Mesenchymal stem cell (in vitro differentiated cells and primary cell): ENCODE measurements around the gene SLC25A13.

Source experiments
- DNase-seq: peaks from one replicate; pipeline ENCODE4 v3.0.0-alpha.2; 2013
- H2AFZ ChIP-seq: one replicate; pipeline ENCODE4 v1.6.1; 2013; ENCODE audit warnings: low read depth, mild to moderate bottlenecking, control low read depth, inconsistent platforms, low read length, moderate library complexity
- H2AK5ac ChIP-seq: 2 replicates; pipeline ENCODE4 v1.6.1; 2013; ENCODE audit warnings: low read length, moderate library complexity, mild to moderate bottlenecking, inconsistent platforms; ENCODE audit not compliant: severe bottlenecking
- H2BK120ac ChIP-seq: one replicate; pipeline ENCODE4 v1.6.1; 2013; ENCODE audit warnings: low read depth, mild to moderate bottlenecking, inconsistent platforms, low read length, moderate library complexity
- H2BK12ac ChIP-seq, 2 experiments: one replicate each; pipeline ENCODE4 v1.6.1; 2013; ENCODE audit warnings: inconsistent platforms in 2 of 2, low read length in 2 of 2, mild to moderate bottlenecking in 2 of 2, moderate library complexity in 2 of 2, control low read depth in 1 of 2
- H2BK15ac ChIP-seq: one replicate; pipeline ENCODE4 v1.6.1; 2013; ENCODE audit warnings: mild to moderate bottlenecking, low read depth, inconsistent platforms; ENCODE audit not compliant: poor library complexity, severe bottlenecking
- H2BK5ac ChIP-seq: 2 replicates; pipeline ENCODE4 v1.6.1; 2013; ENCODE audit warnings: low read depth, mild to moderate bottlenecking, low read length, control low read depth, inconsistent platforms; ENCODE audit not compliant: poor library complexity, severe bottlenecking
- H3K14ac ChIP-seq, 2 experiments: one replicate each; pipeline ENCODE4 v1.6.1; 2013; ENCODE audit warnings: inconsistent platforms in 2 of 2, low read length in 2 of 2, control low read depth in 1 of 2, mild to moderate bottlenecking in 1 of 2, moderate library complexity in 1 of 2
- H3K18ac ChIP-seq, 2 experiments: one replicate each; pipeline ENCODE4 v1.6.1; 2013; ENCODE audit warnings: inconsistent platforms in 2 of 2, low read length in 2 of 2, control low read depth in 1 of 2, low read depth in 1 of 2, mild to moderate bottlenecking in 1 of 2
- H3K23ac ChIP-seq, 2 experiments: one replicate each; pipeline ENCODE4 v1.6.1; 2013; ENCODE audit warnings: inconsistent platforms in 2 of 2, low read length in 2 of 2, mild to moderate bottlenecking in 2 of 2, moderate library complexity in 2 of 2, control low read depth in 1 of 2
- H3K27ac ChIP-seq: 2 replicates; pipeline ENCODE4 v1.5.1; 2013; ENCODE audit warnings: mild to moderate bottlenecking, moderate library complexity, low read length, control low read depth, inconsistent platforms; ENCODE audit not compliant: poor library complexity, severe bottlenecking
- H3K27me3 ChIP-seq, 2 experiments: 2 replicates each; pipeline versions ENCODE4 v1.6.1 to v1.7.0; 2013; ENCODE audit warnings: low read length in 2 of 2, mild to moderate bottlenecking in 2 of 2, moderate library complexity in 2 of 2, control low read depth in 1 of 2, inconsistent platforms in 1 of 2; ENCODE audit not compliant: control insufficient read depth in 1 of 2, insufficient read depth in 1 of 2
- H3K36me3 ChIP-seq, 2 experiments: 2 replicates each; pipeline versions ENCODE4 v1.6.1 to v1.7.0; 2013; ENCODE audit warnings: low read length in 2 of 2, control low read depth in 1 of 2, inconsistent platforms in 1 of 2, low read depth in 1 of 2, mild to moderate bottlenecking in 1 of 2; ENCODE audit not compliant: insufficient read depth in 2 of 2, control insufficient read depth in 1 of 2
- H3K4ac ChIP-seq, 2 experiments: one replicate each; pipeline ENCODE4 v1.6.1; 2013; ENCODE audit warnings: inconsistent platforms in 2 of 2, low read length in 2 of 2, mild to moderate bottlenecking in 2 of 2, moderate library complexity in 2 of 2, control low read depth in 1 of 2, low read depth in 1 of 2
- H3K4me1 ChIP-seq: 2 replicates; pipeline ENCODE4 v1.6.1; 2013; ENCODE audit warnings: low read depth, low read length, control low read depth; ENCODE audit not compliant: control insufficient read depth, insufficient read depth
- H3K4me2 ChIP-seq: 2 replicates; pipeline ENCODE4 v1.6.1; 2013; ENCODE audit warnings: low read length, mild to moderate bottlenecking, inconsistent platforms; ENCODE audit not compliant: poor library complexity, severe bottlenecking
- H3K4me3 ChIP-seq, 2 experiments: 2 replicates each; pipeline versions ENCODE4 v1.5.1 to v1.7.0; 2013; ENCODE audit warnings: low read length in 2 of 2, mild to moderate bottlenecking in 2 of 2, control low read depth in 1 of 2, low read depth in 1 of 2; ENCODE audit not compliant: insufficient read depth in 1 of 2
- H3K79me1 ChIP-seq: replicated peaks from 2 replicates; pipeline ENCODE4 v1.6.1; 2013; ENCODE audit warnings: mild to moderate bottlenecking, control low read depth, low read length, inconsistent platforms; ENCODE audit not compliant: poor library complexity, severe bottlenecking
- H3K9ac ChIP-seq: 2 replicates; pipeline ENCODE4 v1.7.0; 2013; ENCODE audit warnings: mild to moderate bottlenecking, low read length, moderate library complexity
- H3K9me3 ChIP-seq: 2 replicates; pipeline ENCODE4 v1.7.0; 2013; ENCODE audit warnings: mild to moderate bottlenecking, low read length; ENCODE audit not compliant: control insufficient read depth
- H4K8ac ChIP-seq: one replicate; pipeline ENCODE4 v1.6.1; 2013; ENCODE audit warnings: inconsistent platforms, mild to moderate bottlenecking, low read length, moderate library complexity
- H4K91ac ChIP-seq: one replicate; pipeline ENCODE4 v1.6.1; 2013; ENCODE audit warnings: mild to moderate bottlenecking, low read length, inconsistent platforms
- WGBS: methylation state at CpG from one replicate; pipeline ENCODE4 v1.1.7; 2013; ENCODE audit warnings: mixed read lengths; 5-methylcytosine and 5-hydroxymethylcytosine counted together

SLC25A13 gene

DNA sequence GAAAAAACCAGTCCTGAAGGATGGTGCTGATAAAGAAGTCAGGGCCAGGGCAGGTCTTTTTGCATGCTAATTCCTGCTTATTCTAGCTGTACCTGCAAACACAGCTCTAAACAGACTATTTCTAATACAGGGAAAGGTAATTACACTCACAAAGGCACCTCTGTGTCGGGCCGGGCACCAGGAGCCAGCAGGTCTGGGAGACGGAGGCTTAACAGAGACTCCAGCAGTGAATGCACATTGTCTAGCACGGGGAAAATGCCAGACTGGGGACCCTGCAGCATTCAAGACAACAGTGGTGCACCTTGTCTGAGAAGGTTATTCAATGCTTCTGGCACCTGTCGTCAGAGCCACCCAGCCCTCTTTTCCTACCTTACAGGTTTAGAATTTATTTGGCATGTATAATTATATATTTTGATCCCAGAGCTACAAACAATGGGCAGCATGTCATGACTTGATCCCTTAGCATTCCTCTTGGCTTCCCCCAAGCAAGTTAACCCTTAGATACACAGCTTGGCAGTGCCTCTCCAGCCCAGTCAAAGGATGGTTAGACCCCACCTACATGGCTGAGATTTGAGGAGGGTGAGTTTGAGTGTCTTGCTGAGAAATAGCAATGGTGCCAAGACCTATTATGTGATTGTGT lies 185.2 kb downstream of the SLC25A13 start:
- H3K9me3 ChIP-seq, result no peaks in the 10 kb centered on the region
- no peaks in the 10 kb centered on the region for H3K4me1 ChIP-seq
- no peak overlapping the region for H3K14ac ChIP-seq
- H2BK5ac ChIP-seq, result no peak overlapping the region
- no peak overlapping the region for H4K8ac ChIP-seq
- H3K79me1 ChIP-seq, result peaks cover 1% of the 10 kb centered on the region
- H4K91ac ChIP-seq, result no peak overlapping the region
- no peak overlapping the region for H3K9ac ChIP-seq
- no peak overlapping the region for H3K4me2 ChIP-seq
- H3K4me3 ChIP-seq, result no peak overlapping the region
- no peak overlapping the region for H3K4ac ChIP-seq
- no peak overlapping the region for H2BK12ac ChIP-seq
- H3K27ac ChIP-seq, result no peak overlapping the region
- H2AFZ ChIP-seq, result no peak overlapping the region
- no peak overlapping the region for H3K23ac ChIP-seq
- DNase-seq, result no peak
- peaks cover 3 to 47% of the 10 kb centered on the region in 2 experiments for H3K36me3 ChIP-seq
- H2BK120ac ChIP-seq, result no peak overlapping the region
- no peak overlapping the region for H2AK5ac ChIP-seq
- H3K18ac ChIP-seq, result no peak overlapping the region
- no peaks in the 10 kb centered on the region for H3K27me3 ChIP-seq
- H2BK15ac ChIP-seq, result no peak overlapping the region
- 98% methylated on average over 4 of the region's 5 CpGs for WGBS

DNA sequence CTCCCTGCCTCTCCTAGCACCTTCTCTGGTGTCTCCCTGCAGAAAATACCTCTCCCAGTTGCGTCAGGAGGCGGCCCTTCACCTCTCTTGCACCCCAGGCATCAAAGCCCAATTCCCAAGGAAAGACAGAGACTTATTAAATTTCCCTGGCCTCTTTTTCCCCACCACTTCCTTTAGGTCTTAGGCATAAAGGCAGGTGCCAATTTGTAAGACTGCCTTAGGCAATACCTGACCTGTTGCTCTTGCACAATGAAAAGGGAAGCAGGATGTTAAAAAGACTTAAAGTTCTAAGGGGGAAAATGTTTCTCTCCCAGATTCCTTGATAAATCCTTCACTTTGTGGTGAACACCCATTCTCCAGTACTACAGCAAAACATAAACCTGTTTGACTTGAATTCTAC lies 186.7 kb downstream of the SLC25A13 start:
- no peak overlapping the region for H3K9ac ChIP-seq
- H3K27ac ChIP-seq, result no peak overlapping the region
- H2BK120ac ChIP-seq, result no peak overlapping the region
- no peak overlapping the region for H3K14ac ChIP-seq
- H3K4me2 ChIP-seq, result no peak overlapping the region
- H2BK12ac ChIP-seq, result no peak overlapping the region
- H4K8ac ChIP-seq, result no peak overlapping the region
- H2AFZ ChIP-seq, result no peak overlapping the region
- H3K79me1 ChIP-seq, result peaks cover 1% of the 10 kb centered on the region
- no peak overlapping the region for H2BK5ac ChIP-seq
- no peaks in the 10 kb centered on the region for H3K9me3 ChIP-seq
- H3K4ac ChIP-seq, result no peak overlapping the region
- H3K27me3 ChIP-seq, result no peaks in the 10 kb centered on the region
- H3K36me3 ChIP-seq, result peaks cover 3 to 54% of the 10 kb centered on the region in 2 experiments
- WGBS, result 100% methylated on average over 2 of the region's 2 CpGs
- no peak overlapping the region for H2AK5ac ChIP-seq
- no peak overlapping the region for H3K23ac ChIP-seq
- no peak overlapping the region for H3K18ac ChIP-seq
- DNase-seq, result no peak
- no peak overlapping the region for H2BK15ac ChIP-seq
- no peak overlapping the region for H4K91ac ChIP-seq
- H3K4me3 ChIP-seq, result no peak overlapping the region
- no peaks in the 10 kb centered on the region for H3K4me1 ChIP-seq

DNA sequence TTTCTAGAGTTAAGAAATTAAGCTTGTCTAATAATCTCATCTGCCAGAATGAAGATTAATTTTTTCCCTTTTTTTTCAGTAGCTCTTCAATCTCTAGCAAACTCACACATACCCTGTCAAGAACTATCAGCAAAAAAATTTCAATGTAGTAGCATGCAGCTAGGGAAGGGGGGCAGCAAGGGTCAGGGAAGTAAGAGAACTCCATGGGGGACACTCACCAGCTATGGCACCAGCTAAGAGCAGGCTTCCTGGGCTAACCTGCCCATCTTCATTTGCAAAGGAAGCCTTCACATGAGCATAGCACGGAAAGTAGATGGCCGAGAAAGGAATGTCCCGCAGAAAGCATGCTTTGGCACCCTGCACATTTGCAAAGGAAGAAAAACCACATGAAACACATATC lies 190.4 kb downstream of the SLC25A13 start:
- Histone ChIP-seq H4K8ac (no peak overlapping the region), H3K27me3 (no peaks in the 10 kb centered on the region), H3K79me1 (no peaks in the 10 kb centered on the region), H3K4ac (no peak overlapping the region), H3K18ac (no peak overlapping the region), H2BK120ac (no peak overlapping the region), H2BK12ac (no peak overlapping the region), H3K4me3 (no peak overlapping the region), H3K4me2 (no peak overlapping the region), H3K4me1 (peaks cover 2% of the 10 kb centered on the region), H3K14ac (no peak overlapping the region), H2AFZ (no peak overlapping the region), H3K23ac (no peak overlapping the region), H2AK5ac (no peak overlapping the region), H3K9ac (no peak overlapping the region), H3K27ac (no peak overlapping the region), H2BK5ac (no peak overlapping the region), H3K9me3 (no peaks in the 10 kb centered on the region), H3K36me3 (peaks cover 3 to 56% of the 10 kb centered on the region in 2 experiments), H4K91ac (no peak overlapping the region), H2BK15ac (no peak overlapping the region)
- DNase-seq, result no peak
- WGBS, result 83% methylated on average over 3 of the region's 3 CpGs

DNA sequence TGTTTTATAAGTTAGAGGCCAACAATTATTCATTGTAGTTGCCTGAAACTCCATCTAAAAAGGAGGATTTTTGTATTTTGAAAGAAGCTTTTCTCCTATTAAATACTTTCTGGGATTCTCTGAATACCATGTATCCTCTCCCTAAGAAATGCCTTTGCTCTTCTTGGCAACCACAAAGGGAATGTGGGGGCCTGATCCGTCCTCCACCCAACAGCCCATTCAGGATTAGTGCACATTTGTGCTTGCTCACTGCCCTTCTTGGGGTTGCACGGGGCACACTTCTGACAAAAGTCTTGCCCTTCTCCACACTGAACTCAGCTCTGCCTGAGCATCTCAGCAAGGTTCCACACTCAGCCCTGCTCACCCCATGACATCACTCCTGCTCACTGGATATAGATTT lies 194.2 kb downstream of the SLC25A13 start:
- no peak overlapping the region for H2BK120ac ChIP-seq
- no peak overlapping the region for H2AK5ac ChIP-seq
- H2BK5ac ChIP-seq, result no peak overlapping the region
- no peak overlapping the region for H3K23ac ChIP-seq
- H4K8ac ChIP-seq, result no peak overlapping the region
- H4K91ac ChIP-seq, result no peak overlapping the region
- H3K36me3 ChIP-seq, result peaks cover 0 to 33% of the 10 kb centered on the region in 2 experiments
- no peak overlapping the region for H3K14ac ChIP-seq
- no peaks in the 10 kb centered on the region for H3K79me1 ChIP-seq
- no peaks in the 10 kb centered on the region for H3K27me3 ChIP-seq
- H3K4ac ChIP-seq, result no peak overlapping the region
- H3K4me2 ChIP-seq, result no peak overlapping the region
- H3K4me3 ChIP-seq, result no peak overlapping the region
- H3K18ac ChIP-seq, result no peak overlapping the region
- no peak overlapping the region for H2BK12ac ChIP-seq
- 86% methylated on average over 2 of the region's 2 CpGs for WGBS
- H2BK15ac ChIP-seq, result no peak overlapping the region
- no peak for DNase-seq
- no peak overlapping the region for H2AFZ ChIP-seq
- no peak overlapping the region for H3K9ac ChIP-seq
- no peaks in the 10 kb centered on the region for H3K9me3 ChIP-seq
- peaks cover 4% of the 10 kb centered on the region for H3K4me1 ChIP-seq
- no peak overlapping the region for H3K27ac ChIP-seq
